Epidermal melanocyte (primary cell): Measurements from ENCODE around the gene SCAANT1.

Experiments
- DNase-seq: peaks from one replicate; pipeline ENCODE4 v3.0.0; 2011; ENCODE audit warnings: low spot score; ENCODE audit not compliant: insufficient read length

SCAANT1 gene

DNA sequence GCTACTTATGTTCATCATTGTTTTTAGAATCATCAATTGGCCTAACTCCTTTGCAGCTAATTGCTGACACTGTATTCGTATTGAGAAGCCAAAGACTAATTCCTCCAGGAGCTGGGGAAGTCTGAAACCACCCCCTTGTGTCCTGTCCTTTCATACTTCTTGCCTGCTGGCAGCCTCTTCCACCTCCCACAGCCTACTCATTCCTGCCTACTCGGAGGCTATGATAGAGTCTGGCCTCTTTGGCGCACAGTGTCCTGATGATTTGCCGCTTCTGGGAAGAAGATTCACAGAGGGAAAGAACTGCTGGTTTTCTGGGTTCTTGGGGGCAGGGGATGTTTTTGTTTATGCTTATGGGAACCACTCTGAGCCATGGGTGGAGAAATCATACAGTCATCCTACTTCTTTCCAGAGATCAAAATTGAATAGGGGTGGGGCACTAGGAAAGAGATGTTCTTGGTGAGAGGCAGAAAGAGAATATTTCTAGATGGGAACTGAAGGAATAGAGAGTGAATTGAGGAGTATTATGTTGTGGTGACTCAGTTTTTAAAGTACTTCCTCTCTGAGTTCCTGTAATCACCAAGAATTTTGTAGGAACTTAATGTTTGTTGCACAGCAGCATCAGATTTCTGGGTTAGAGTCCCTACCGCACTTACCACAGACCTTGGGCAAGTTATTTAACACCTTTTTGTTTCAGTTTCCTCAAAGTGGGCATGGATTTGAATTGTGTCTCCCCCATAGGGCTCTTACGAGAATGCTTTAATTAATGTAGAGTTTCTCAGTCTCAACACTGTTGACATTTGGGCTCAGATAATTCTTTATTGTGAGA is 22.1 kb upstream of the SCAANT1 start:
- DNase-seq, result no peak

DNA sequence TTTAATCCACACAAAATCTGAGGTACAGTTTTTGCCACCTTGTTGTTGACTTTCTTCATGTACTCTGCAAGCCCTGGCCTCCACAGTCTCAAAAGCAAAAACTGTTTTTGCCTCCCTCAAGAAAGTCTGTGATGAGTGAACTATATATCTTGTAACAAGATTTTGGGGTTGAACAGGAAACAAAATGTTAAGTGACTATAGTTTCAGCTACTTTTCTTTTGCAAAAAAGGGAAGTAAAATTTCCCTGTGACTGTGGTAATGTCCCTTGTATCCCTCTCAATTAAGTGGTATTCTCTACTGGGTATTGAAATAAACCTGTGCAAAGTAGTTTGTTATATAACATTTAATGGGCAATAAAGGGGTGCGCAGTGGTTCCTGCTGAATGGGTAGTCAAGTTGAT is 21.3 kb upstream of the SCAANT1 start:
- DNase-seq, result no peak

- no peak for DNase-seq
Measured at GRCh38 chr3:63932509-63933212, 20.5 kb upstream of the SCAANT1 start.

GRCh38 chr3:63931290-63931689 is 19.1 kb upstream of the SCAANT1 start:
- DNase-seq, result no peak

DNA sequence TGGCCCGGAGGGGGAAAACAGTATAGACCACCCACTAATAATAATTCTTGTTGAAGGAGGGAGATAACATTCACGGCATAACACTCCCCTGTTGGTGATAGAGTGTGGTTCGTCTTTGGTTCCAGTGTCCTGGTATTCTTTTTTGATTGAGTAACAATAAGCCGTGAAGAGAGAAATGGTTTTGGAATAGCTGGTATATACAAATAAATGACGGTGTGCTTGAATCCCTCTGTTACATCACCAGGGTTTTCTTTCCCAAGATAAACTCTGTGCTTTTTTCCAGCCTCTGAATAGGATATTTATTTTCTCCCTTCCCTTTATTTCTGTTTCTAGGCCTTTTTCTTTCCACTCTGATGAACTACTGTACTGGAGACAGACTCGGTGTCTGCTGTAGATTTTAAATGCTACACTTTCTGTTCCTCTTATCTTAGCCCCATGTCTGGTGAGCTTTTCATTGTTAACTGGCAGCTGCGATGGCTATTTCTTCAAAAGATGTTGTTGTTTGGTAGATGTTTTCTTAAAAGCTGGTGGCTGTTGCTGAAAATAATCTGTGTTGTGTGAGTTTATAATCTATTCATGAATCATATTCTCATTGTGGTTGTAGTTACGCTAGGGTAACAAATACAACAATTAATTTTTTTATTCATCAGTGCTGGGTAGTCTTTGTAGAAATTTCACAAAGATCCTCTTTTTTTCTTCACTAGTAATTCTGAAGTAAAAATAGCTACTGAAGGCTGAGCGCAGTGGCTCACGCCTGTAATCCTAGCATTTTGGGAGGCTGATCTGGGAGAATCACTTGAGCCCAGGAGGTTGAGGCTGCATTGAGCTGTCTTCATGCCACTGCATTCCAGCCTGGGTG is 15.5 kb upstream of the SCAANT1 start:
- no peak for DNase-seq

GRCh38 chr3:63926309-63926708 is 14.1 kb upstream of the SCAANT1 start:
- DNase-seq, result no peak

DNA sequence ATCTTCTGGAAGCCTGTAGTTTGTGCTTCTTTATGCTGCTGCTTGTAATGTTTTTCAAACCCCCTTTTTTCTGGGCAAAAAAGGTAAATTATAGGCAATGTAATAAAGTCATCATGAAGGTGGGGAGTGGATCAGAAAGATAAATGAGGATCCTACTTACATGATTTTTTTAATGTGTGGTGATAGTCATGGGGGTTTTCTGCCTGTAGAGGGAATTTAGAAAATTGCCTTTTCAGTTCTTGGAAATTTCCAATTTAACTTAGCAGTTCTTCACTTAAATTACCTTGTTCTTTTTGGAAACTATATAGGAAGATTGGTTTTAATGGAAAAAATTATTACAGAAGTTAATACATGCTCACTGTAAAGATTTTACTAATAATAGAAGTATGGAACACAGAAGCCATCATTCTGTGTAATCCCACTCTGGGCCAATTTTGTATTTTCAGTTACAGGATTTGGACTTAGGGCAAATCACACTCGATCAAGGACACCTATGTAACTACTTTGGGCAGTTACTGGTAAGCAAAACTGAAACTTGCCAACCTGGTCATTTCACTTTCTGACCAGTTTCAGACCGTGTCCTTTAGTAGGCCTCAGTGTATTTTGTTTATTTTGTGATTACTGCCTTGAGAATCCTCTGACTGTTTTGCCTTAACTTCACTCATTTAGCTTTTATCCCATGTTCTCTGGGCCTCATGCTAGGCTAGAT is 10.5 kb upstream of the SCAANT1 start:
- no peak for DNase-seq

GRCh38 chr3:63921741-63922482 is 9.7 kb upstream of the SCAANT1 start:
- DNase-seq, result no peak

- DNase-seq, result no peak
Measured at GRCh38 chr3:63920001-63920400, 7.8 kb upstream of the SCAANT1 start.

- no peak for DNase-seq
Measured at GRCh38 chr3:63918321-63918720, 6.1 kb upstream of the SCAANT1 start.

DNA sequence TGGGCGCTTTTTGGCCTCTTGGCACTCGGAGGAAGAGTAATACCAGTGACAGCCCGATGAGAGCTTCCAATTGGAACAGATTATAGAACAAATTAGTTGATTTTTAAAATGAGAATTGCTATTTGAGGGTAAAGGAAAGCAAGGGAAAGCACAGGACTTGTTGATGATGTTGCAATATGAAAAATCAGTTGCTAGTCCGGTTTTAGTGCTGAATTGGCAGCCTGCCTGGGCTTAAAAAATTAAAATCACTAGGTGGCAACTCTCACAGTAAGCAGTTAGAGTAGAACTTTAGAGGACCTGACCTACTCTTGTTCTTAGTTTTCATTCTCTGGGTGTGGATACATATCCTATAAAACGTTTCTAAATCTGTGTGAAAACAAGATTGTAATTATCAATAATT is 2.1 kb upstream of the SCAANT1 start:
- no peak for DNase-seq

DNA sequence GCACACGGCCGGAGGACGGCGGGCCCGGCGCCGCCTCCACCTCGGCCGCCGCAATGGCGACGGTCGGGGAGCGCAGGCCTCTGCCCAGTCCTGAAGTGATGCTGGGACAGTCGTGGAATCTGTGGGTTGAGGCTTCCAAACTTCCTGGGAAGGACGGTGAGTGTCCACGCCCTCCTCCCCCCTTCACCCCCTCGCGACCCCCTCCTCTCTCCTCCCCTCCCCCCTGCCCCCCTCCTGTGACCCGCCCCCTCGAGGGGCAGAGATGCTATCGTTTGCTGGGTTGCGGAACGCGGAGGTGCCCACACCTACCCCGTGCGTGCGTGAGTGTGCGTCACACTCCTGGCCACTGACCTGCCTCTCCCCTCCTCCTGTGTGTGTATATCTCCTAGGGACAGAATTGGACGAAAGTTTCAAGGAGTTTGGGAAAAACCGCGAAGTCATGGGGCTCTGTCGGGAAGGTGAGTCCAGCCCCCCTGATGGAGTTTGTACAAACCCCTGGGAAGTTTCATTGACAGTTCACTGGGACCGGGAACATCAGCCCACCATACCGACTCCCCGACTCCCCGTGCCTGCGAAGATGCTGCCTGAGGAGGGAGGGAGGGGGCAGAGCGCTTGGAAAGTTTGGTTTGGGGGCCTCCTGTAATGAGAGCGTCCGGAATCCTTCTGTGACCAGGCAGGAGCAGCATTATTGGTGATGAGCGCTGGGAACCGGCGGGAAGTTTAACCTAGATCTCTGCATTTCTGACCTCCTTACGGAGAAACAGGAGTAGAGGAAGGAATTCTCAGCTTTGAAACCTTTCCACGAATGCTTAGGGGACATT is 795 bp upstream of the SCAANT1 start:
- DNase-seq, result no peak

DNA sequence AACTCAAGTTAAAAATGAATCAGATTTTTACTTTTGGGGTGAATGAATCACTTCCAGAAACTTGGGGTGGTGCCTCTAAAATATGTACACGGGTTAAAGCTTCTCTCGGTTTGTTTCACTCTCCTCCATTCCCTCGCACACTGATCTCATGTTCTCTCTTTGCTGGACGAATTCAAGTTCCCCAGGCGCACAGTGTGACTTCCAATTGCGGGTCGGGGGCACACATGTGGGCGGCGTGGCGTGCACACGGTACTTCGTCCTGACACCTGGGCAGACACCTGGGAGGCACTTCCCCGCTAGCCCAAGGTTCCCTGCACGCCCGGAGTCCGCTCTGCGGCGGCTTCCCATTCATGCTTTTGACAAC is 692 bp downstream of the SCAANT1 start:
- no peak for DNase-seq

- DNase-seq, result no peak
Measured at GRCh38 chr3:63910891-63911290, 1.3 kb downstream of the SCAANT1 start.

DNA sequence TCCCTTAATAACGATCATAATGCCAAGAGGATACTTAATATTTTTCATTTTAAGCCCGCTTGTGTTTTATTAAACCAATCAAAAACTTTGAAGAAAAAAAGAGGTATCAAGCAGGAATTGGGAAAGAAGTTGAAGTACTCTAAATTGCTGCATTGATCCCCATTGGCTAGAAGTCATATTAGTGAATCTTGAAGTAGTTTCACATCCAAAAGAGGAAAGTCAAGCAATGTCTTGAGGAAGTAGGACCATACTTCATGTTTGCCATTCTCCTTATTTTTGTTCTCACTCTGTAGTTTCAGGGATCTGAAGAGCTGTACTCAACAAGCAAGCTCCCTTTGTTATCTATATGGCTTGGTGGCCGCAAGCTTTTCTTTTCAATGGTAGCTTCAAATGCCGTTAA is 2.2 kb downstream of the SCAANT1 start:
- no peak for DNase-seq

- DNase-seq, result no peak
Measured at GRCh38 chr3:63909431-63909830, 2.8 kb downstream of the SCAANT1 start.

GRCh38 chr3:63908776-63909175 is 3.4 kb downstream of the SCAANT1 start:
- DNase-seq, result no peak

- no peak for DNase-seq
Measured at GRCh38 chr3:63908081-63908736, 4.0 kb downstream of the SCAANT1 start.
